GM21737 (cell line): ENCODE data around the gene ELMO1.

Experiments
- ATAC-seq: cut with Tn5 transposase; IDR thresholded peaks from one replicate; pipeline ENCODE4 v1.9.1; 2021; ENCODE audit warnings: mild to moderate bottlenecking, moderate library complexity; ENCODE audit not compliant: unreplicated experiment

ELMO1 gene

GRCh38 chr7:37236906-37237305 is 211.8 kb downstream of the ELMO1 start:
- ATAC-seq, result no peak

DNA sequence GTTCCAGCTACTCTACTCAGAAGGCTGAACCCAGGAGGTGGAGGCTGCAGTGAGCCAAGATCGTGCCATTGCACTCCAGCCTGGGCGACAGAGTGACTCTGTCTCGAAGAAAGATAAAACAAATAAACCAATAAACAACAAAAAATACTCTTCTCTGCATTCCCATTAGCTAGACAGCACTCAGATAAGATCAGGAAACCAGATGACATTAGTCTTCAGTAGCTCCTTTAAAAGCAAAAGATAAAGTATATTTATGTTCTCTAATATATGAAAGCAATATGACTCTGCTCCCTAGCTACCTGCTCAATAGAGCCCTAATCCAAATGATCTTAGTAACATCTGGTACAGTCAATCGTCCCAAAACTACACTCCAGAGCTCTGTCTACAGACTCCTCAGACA is 212.9 kb downstream of the ELMO1 start:
- ATAC-seq, result no peak

DNA sequence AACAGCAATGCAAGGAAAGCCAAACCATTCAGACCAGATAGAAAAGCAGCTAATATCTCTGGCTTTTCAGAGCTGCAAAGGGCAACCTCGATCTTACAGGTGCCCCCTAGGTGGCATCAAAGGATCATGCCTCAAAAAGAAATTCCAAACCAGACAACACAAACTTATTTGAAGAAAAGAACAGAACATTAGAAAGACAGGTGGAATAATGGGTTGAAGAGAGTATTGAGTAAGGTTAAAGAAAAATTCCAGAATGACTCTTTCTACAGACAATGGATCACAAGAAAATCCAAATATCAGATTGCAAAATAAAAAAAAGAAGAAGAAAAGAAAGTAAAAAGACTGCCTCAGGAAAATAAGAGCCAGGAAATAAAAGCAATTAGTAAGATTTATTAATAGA is 213.7 kb downstream of the ELMO1 start:
- ATAC-seq, result no peak

GRCh38 chr7:37234334-37234733 is 214.3 kb downstream of the ELMO1 start:
- ATAC-seq, result no peak

GRCh38 chr7:37231613-37232012 is 217.1 kb downstream of the ELMO1 start:
- ATAC-seq, result no peak

- no peak for ATAC-seq
Observed at GRCh38 chr7:37230221-37230620, 218.4 kb downstream of the ELMO1 start.

DNA sequence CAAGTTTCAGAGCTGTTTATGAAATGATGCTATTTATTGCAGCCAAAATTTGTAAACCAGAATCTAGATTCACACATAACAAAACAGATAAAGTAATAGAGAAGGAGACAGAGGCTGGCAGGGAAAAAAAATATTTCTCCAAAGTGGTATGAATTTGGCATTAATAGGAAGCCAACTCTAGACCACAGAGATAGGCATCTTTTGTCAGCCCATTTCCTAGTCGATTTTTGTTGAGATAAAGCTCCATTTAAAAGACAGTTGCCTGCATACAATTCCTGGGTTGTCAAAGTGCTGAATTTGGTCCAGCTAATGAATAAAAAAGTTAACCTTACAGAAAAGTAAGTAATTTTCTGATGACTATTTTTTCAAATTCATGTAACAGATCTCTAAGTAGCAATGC is 219.3 kb downstream of the ELMO1 start:
- no peak for ATAC-seq

DNA sequence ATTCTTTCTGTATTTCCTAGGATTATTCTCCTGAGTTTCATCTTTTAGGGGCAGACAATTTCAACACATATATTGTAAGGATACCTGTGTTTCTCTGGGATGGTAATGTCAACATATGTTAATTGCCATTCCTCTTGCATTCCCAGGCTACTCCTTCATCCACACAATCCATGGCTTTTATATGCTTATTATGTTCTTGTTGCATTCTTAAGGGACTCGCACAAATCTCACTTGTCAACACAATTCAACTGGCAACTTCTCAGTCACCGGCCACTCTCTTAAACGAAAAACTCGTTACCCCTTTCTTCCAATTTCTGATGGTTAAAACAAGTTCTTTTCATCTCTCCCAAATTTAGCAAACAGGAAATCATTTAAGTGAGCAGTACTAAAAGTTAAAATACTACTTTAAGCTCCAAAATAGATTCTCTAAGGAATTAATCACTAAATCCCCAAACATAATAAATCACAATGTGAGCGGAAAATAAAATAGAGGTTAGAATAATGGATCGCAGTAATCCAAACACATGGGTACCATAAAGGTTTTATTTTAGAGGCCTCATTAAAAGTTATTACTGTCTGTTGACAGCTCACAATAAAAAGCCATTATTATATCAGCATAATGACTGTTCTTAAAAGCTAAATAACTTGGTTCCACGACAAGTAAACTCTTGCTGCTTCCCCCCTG is 223.2 kb downstream of the ELMO1 start:
- ATAC-seq, result no peak

DNA sequence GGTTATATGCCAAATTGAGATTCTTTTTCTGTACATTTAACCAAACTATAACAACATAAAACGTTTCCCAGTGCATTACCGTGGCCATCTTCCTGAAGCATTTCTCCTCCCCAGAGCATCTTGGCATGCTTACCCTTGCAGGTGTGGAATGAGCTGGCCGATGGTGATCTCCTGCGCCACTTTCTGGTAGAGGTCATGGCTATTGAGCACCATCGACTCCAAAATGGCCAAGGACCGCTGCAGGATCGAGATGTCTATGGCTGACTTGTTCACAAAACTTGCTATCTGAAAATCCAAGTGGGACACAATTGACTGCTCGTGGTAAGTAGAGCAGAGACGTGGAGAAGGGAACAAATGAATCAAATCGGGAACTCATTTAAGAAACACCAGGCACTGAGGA is 223.9 kb downstream of the ELMO1 start:
- no peak for ATAC-seq

DNA sequence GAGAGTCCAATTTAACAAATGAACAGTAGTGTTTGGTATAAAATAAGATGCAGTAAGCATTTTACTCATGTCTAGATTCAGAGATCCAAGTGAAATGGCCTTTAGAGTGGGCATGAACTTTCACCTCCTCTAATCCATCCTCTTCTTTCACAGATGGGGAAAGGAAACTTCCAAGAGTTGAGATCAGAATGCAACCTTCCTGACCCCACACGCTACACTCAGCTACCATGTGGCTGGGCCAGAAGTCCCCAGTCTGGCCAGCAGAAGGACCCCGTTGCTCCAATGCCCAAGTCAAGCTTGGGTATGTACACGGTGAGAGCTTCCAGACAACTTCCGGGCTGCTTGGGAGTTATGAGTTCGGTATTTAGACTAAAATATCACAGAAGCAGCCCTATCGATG is 228.0 kb downstream of the ELMO1 start:
- no peak for ATAC-seq

DNA sequence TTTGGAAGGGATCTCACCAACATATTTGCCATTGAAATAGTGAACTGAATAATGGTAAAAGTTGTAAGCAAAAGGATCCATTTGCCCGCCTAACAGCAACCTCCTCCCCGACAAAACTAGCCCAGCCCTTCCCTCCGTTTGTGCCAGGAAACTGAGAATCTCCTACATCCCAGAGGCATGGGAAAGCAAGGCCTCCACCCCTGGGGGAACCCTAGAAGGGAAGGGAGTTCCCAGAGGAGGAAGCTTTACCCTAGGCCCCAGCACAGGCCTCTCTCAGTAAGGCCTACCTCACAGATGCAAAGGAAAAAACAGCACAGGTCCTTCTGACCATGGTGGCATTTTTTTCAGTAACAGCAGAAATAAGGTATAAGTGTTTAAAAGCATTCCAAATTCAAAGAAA is 229.7 kb downstream of the ELMO1 start:
- ATAC-seq, result no peak

- no peak for ATAC-seq
Observed at GRCh38 chr7:37216923-37217322, 231.7 kb downstream of the ELMO1 start.

GRCh38 chr7:37216156-37216852 is 232.4 kb downstream of the ELMO1 start:
- ATAC-seq, result no peak

DNA sequence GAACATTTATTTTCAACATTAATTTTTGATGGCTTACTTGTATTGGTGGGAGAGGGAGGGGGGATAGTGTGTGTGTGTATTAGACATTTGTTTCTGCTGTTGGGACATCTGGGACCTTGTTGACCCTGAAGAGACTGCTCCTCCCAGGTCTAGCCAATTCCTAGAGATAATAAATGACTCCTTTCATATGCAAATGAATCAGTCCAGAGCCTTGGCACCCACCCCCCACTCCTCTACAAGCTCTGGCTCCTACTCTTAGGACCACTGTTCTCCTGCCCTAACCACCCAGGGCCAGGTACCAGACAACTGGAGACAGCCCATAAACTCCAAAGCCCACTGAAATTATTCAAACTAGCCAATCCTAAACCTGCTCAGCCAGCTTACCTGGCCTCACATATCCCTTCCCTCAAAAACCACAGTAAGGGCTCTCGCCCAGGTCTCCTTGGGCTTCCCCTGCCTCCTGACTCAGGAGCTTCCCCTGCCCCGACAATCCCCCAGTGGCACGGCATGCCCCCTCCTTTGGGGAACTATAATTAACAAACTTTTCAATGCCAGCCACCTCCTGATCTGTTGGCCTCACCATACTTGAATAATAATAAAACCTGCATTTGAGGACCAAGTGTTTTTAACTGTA is 233.3 kb downstream of the ELMO1 start:
- no peak for ATAC-seq

DNA sequence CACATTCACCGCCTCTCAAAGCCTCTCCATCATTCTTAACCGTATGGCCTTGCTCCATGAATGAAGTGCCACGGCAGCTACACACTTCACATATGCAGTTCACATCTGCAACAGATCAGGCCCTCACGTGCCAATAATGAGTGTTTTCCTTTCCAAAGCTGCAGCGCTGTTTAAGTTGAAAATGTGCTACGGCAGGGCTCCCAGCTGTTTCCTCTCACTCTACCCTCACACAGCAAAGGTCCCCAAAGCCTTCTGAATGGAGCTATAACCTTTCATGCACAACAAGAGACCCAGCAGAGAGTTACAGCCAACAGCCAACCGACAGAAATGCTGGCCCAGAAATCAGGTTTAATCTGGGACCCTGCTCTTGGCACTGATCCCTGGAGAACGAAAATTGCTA is 236.1 kb downstream of the ELMO1 start:
- no peak for ATAC-seq

DNA sequence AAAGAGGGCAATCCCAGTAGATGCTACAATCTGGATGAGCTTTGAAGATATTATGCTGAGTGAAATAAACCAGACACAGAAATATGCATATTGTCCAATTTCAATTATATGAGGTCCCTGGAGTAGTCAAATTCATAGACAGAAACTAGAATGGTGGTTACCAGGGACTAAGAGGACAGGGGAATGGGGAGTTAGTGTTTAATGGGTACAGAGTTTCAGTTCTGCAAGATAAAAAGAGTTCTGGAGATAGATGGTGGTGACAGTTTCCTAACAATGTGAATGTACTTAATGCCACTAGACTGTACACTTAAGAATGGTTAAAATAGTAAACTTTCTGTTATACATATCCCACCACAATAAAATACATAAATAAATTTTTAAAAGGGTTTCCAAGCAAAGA is 236.6 kb downstream of the ELMO1 start:
- no peak for ATAC-seq

- ATAC-seq, result no peak
Observed at GRCh38 chr7:37211097-37211880, 237.4 kb downstream of the ELMO1 start.

GRCh38 chr7:37209195-37209594 is 239.5 kb downstream of the ELMO1 start:
- ATAC-seq, result no peak

- ATAC-seq, result peak; percentile 74
Observed at GRCh38 chr7:37208528-37208927, 240.1 kb downstream of the ELMO1 start.

DNA sequence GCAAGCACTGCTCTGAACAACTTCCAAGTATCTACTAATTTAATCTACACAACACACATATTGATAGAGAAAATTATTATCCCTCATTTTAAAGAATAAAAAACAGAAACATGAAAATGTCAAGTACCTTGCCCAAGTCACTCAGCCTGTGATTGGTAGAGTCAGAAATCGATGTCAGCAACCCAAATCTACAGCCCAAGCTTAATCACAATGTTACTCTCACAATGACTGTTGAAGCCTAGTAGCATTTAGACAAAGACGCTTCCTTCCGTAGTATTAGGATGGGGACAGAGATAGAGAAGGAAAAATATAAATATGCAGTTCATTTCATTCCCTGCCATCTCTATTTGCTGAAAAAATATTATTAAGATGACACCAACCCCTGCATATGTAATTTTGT is 242.5 kb downstream of the ELMO1 start:
- no peak for ATAC-seq

GRCh38 chr7:37205451-37205850 is 243.2 kb downstream of the ELMO1 start:
- ATAC-seq, result no peak

DNA sequence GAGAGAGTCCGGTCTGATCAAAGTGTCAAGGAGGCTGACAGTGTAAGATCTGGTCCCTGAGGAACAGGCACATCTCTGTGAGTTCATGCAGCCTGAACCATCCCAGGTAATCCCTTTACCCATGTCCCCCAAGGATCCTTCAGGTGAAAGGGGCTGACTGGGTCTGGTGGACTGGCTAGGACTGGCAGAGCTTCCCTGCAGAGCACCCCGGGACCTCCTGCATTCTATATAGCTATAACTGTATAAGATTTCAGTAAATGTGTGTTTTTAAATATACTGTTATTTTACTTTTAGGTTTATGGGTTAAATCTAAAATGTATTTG is 246.8 kb downstream of the ELMO1 start:
- no peak for ATAC-seq
